T-helper 2 cell (primary cell): Measurements from ENCODE around the gene SDC4.
"Not testable (repeated sequence)": the region's sequence is repeated elsewhere in the genome, so short reads cannot be mapped to it uniquely, and the experiment has no call there.

Experiments used
- DNase-seq, 5 experiments: peaks; one replicate each; pipeline versions ENCODE4 v3.0.0 to v3.0.0-alpha.2; 2012 to 2022

Gene SDC4

DNA sequence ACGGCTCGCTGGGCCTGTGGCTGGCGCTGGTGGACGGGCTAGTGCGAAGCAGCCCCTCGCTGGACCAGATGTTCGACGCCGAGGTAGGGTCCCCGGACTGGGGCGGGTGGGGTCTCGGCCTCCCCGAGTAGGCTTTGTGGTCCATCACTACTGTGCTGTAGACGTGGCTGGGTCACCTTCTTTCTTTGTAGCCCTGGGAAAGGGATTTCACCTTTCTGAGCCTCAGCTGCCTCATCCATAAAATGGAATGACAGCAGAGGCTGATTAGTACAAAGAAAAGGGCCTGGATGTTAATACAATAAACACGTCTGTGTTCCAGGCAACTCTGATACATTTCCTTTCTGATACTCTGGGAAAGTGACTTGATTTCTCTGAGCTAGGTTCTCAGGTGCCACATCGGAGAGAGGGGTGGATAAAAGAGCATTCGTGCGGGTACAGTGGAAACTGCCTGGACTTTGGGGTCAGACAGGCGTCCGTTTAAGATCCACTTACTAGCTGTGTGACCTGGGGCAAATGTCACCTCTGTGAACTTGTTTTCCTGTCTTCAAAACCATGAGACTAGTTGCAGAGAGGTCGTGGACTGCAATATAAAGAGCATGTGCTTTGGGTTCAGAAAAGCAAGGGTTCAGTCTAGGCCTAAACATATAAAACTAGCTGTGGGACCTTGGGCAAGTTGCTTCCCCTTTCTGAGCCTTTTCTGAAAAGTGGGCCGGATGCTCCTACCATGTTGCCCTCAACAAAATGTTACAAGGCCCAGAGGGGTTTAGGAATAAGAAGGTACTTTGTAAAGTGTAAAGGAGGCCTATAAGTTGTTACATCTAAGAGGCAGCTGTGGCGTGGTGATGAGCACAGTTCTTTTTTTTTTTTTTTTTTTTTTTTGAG is 15.6 kb upstream of the SDC4 start:
- no peak for DNase-seq

DNA sequence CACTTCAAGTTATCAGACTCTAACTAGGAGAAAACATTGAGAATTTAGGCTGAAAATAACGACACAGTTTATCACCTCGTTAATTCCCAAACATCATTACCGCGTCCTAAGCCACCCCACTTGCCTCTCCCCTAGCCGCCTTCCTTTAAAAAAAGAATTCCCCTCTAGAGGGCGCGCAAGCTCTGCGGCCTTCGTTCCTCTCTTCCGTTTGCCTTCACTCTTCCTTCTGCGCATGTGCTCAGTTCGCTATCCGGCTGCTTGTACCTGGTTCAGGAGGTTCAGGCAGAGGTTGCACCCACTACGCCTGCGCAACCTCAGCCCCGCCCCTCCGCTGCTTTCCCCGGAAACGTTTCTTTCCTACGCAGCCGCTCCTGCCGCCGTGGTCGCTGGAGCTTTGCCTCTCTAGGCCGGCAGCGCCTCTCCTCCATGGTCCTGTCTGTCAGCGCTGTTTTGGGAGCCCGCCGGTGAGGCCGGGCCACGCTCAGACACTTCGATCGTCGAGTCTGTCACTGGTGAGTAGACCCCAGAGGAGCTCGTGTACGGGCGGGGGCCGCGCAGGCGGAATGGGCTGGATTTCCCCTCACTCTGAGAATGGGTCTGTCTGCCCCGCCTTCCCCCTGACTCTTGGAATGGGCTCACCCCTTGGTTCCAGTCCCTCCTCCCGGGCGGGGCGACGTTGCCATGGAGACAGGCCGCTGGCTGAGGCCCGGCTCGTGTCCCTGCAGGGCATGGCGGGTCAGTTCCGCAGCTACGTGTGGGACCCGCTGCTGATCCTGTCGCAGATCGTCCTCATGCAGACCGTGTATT is 14.8 kb upstream of the SDC4 start, which contains the start of gene SYS1:
TSS of gene SYS1 (plus strand) at position 353 of the 807 bp plus-strand sequence. CDS start at position 729, 376 bp downstream.
- peak; percentile 94 to 98 (median 97) for DNase-seq

- DNase-seq: no peak
Measured at GRCh38 chr20:45361793-45362192, 13.6 kb upstream of the SDC4 start.

DNA sequence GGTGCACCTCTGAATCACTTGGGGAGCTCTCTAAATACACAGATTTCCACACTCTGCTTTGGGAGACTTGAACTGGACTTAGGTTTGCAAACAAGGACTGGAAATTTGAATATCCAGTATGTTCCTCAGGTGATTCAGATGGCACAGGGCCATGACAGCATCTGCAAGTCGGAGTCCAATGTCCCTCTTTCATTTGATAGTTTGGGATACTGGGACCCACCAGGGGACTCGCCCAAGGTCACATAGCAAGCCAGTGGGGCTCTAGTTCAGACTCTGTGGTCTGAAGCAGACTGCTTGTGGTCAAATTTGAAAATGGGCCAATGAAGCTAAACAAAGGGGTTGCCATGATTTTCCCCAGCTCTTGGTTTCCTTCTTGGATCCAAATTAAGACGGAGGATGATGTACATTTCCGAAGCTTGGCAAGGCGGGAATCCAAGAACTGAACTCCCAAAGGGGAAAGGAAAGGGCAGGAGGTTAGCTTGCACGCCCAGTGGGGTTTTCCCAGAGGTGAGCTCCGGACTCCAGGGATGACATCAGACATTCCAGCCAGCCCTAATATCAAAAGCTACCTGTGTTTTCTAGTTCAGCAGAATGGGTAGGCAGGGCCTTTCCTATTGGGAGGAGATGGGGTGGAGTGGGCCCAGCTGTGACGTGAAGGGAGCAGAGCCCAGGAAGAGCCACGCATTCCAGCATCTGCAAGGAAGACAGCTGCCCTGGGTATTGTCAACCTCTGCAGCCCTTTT is 11.4 kb upstream of the SDC4 start:
- no peak for DNase-seq

GRCh38 chr20:45359069-45359405 is 10.8 kb upstream of the SDC4 start:
- no peak for DNase-seq

- no peak for DNase-seq
Measured at GRCh38 chr20:45358282-45359068, 10.3 kb upstream of the SDC4 start.

DNA sequence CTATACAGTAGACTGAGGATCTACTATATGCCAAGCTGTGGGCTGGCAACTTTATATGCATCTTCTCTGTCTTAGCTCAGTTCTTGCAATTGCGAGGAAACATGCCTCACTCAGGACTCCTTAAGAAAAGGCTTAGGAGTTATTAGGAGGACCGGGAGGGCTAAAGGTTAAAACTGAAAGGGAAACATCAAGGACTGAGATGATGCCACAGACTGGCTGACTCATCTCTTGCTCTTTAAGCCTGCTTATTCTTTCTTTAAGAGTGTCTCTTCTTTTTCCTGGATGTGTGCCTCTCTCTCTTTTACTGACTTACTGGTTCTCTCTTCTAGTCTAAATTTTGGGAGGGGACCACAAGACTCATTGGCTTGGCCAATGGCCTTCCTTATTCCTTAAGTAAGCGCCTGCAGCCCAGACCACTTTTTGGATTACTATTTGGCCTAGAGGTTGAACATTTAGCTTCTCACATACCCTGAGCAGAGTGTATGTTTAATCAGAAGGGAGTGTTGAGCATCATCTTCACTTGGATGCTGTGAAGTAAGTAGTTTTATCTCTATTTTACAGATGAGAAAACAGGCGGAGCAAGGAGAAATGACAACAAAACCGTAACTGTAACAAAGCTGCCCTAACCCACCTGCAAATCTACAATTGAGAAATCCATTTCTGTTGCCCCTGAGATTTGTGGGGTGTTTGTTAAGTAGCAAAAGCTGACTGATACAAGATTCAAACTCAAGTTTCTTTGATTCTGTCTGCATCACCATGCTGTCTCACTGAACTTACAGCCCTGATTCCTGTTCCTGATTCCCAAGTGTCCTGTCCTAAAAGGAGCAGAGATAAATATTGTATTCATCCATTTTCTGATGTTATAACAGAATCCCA is 7.2 kb upstream of the SDC4 start:
- peak in 1 of 5 experiments; percentile 71 for DNase-seq

GRCh38 chr20:45354423-45355208 is 6.4 kb upstream of the SDC4 start:
- peak in 1 of 5 experiments; percentile 24 for DNase-seq

DNA sequence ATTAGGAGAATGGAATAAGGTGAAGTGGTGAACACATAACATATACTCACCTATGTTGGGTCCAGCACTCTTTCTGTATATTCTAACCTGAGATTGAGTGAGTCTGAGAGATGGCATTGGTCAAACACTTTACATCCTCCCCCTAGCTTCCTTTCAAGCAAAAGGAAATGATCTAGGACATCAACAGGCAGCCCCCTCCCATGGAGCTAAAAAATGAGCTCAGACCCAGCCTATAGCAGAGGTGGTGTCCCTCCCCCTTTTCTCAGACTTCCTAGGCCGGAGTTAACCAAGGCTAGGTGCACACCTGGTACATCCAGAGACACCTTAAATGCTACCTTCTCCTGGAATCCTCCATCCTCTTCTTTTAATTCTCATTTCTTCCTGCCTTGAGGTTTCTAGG is 5.5 kb upstream of the SDC4 start:
- DNase-seq: no peak

- DNase-seq: no peak
Measured at GRCh38 chr20:45352729-45353128, 4.5 kb upstream of the SDC4 start.

DNA sequence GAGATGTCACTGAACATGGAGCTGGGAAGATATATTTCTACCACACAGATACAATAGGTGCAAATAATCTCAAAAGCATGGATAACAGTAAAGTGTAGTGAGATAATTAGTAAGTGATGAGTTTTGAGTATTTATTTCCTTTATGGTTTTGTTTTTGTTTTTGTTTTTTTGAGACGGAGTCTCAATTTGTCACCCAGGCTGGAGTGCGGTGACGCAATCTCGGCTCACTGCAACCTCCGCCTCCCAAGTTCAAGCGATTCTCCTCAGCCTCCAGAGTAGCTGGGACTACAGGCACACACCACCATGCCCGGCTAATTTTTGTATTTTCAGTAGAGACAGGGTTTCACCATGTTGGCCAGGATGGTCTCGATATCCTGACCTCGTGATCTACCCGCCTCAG is 2.6 kb upstream of the SDC4 start:
- DNase-seq: not testable (repeated sequence)

DNA sequence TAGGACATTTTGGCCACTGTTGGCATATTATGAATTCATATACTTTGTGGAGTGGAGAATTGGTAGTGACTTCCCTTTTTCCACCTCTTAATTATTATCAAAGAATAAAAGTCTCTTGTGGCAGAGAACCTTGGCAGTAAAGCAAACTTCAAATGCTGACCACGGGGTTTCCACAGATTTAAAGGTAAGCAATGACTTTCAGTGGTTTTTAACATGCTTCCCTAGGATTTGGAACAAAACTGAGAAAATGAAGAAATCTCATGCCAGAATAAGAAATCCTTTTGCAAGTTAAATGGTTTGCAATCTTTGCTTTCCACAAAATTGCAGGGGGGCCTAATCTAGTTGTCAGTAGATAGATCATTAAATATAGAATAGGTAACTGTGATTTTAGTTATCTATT is 2.0 kb upstream of the SDC4 start:
- no peak for DNase-seq

DNA sequence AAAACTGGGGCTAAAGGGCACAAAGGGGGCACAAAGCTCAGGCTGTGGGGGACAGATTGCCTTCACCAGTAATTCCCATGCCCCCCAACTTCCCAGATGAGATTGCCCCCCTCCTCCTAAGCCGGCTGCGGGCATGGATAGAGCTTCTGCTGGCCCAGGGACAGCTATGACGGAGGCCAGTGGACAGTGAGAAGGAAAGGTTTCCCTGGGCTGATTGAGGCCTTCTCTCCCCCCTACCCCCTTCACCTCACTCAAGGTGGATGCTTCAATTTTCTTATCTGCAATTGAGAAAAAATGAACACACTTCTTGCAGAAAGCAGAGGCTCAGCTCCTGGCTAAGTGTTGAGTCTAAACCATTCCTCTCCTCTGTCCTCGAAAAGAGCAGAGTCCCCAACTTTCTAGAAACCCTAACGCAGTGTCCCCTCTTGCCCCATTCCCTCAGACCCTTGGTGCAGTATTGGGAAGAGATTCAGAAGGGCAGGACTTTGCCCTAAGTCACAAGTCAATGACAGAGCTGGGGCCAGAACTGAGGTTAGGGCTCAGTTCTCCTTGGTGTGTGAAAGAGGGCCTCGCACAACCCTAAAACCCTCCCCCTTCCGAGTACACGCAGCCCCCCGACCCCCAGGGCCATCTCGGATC is 808 bp downstream of the SDC4 start:
- DNase-seq: no peak

GRCh38 chr20:45346851-45347250 is 1.4 kb downstream of the SDC4 start:
- no peak for DNase-seq

GRCh38 chr20:45346291-45346718 is 1.9 kb downstream of the SDC4 start:
- no peak for DNase-seq

GRCh38 chr20:45345104-45345936 is 2.9 kb downstream of the SDC4 start:
- no peak for DNase-seq

- no peak for DNase-seq
Measured at GRCh38 chr20:45344168-45344860, 3.9 kb downstream of the SDC4 start.

DNA sequence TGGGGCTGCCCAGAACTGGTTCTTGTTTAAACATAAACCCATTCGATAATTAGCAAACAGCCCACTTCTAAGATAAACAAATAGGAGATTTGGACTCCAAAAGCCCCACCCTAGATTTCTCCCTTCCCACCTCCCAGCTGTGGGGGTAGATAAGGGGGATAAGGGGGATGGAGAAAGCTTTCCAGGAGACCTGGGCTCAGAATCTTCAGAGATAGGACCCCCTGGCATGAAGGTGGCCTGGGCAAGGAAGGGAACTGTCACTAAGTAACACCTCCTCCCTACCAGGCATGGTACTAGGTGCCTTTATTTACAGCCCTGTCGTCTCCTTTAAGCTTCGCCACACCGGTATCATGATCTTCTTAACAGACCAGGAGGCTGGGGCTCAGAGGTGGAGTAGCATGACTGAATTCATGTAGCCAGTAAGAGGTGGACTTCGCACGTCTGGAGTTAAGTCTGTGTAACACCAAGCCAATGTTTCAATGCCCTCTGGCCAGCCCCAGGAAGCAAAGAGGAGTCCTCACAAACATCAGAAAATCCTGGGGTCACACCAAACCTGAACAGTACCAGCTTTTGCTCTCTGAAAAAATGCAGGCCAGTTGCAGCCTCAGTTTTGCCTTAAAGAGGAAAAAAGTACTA is 4.6 kb downstream of the SDC4 start:
- no peak for DNase-seq
